D721Med (cell line): Measurements from ENCODE around the gene LRRC1.

ENCODE experiments used
- DNase-seq: peaks from one replicate; pipeline ENCODE4 v3.0.0; 2011; ENCODE audit warnings: low spot score; ENCODE audit not compliant: insufficient read length
- FAIRE-seq: peaks from 2 replicates; lab custom pipeline; 2011; peaks lifted over from hg19 to GRCh38; lab: Jason Lieb, UNC
- TF ChIP-seq, protein P1 (sequence below): IDR thresholded peaks from 2 replicates; pipeline ENCODE4 v1.5.1; 2012; ENCODE audit warnings: mild to moderate bottlenecking, control low read depth; ENCODE audit not compliant: insufficient read depth; ENCODE audit errors: missing control alignments

The LRRC1 gene

GRCh38 chr6:53825532-53826321 is 30.9 kb downstream of the LRRC1 start:
- DNase-seq (no peak), FAIRE-seq (no peak)
- TF ChIP-seq, protein P1, sequence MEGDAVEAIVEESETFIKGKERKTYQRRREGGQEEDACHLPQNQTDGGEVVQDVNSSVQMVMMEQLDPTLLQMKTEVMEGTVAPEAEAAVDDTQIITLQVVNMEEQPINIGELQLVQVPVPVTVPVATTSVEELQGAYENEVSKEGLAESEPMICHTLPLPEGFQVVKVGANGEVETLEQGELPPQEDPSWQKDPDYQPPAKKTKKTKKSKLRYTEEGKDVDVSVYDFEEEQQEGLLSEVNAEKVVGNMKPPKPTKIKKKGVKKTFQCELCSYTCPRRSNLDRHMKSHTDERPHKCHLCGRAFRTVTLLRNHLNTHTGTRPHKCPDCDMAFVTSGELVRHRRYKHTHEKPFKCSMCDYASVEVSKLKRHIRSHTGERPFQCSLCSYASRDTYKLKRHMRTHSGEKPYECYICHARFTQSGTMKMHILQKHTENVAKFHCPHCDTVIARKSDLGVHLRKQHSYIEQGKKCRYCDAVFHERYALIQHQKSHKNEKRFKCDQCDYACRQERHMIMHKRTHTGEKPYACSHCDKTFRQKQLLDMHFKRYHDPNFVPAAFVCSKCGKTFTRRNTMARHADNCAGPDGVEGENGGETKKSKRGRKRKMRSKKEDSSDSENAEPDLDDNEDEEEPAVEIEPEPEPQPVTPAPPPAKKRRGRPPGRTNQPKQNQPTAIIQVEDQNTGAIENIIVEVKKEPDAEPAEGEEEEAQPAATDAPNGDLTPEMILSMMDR: no peak

DNA sequence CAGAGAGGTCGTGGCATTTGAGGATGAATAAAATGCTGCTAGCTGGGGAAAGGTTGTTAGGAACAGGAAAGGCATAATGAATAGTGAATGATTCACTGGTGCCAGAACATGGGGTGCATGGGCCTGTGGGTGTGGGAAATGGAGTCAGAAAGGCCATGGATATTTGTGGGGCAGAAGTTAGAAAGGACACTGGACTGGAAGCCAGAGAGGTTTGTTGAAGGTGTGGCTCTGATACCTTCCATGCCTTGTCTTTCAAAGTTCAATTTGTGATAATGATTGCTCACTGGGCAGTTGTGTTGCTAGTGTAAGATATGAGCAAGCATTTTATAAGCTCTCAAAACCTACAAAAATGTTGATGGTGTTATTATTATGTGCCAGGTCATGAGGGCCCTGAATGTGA is 32.7 kb downstream of the LRRC1 start:
- no peak for FAIRE-seq
- DNase-seq: no peak
- TF ChIP-seq, protein P1: no peak

DNA sequence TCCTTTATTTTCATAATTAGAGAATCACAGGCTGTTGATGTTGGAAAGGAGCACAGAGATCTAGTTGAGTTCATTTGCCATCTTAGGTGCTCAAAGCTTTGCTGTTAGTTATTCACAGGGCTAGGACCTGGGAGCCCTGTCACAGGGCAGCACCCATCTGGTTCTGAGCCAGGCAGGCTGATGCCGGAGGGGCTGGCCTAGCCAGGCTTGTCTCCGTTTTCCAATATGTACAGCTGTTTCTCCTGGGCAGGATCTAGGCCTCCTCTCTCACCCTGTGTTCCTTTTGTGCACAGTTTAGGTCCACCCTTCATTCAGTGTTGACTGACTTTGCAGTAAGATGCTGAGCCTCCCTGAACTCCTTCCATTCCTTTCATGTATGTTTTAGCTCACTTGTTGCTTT is 33.4 kb downstream of the LRRC1 start:
- TF ChIP-seq, protein P1: no peak
- FAIRE-seq: no peak
- DNase-seq: no peak

DNA sequence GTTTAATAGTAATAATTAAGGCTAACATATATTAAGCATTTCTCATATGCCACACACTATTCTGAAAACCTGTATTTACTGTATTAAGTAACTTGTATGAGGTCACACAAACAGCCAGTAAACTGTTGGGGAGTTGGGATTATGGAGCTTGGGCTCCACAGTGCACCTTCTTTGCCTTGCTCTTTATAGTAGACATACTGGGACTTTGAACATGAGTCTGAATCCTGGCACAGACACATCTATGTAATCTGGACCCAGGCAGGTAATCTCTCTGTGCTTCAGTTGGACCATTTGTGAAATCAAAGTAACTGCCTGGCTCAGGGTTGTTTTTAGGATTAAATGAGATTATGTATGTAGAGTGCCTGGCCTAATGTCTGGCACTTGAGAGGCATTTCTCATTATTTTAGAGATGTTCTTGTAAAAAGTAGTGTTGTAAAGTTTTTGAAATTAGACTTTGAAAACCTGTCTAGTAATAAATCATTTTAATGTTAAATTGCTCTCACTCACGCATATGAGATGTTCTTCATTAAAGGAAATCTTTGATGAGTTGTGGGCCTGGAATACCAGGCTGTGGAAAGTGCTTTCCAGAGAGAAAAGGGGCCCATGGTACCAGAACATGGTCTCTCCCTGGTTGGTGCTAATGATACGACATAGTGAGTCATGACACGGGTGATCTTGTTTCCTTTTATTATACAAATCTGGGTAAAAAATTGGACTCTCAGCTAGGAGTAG is 34.3 kb downstream of the LRRC1 start:
- DNase-seq: no peak
- FAIRE-seq: no peak
- TF ChIP-seq, protein P1: no peak

- no peak for FAIRE-seq
These were observed 35.0 kb downstream of the LRRC1 start for GRCh38 chr6:53829698-53830221.

GRCh38 chr6:53830366-53830765 is 35.6 kb downstream of the LRRC1 start:
- FAIRE-seq: no peak
- no peak for DNase-seq
- TF ChIP-seq, protein P1: no peak

More at GRCh38 chr6:53829698-53830221, 35.0 kb downstream of the LRRC1 start:
- no peak for DNase-seq
- TF ChIP-seq, protein P1: no peak
